GM19193 (cell line): ENCODE measurements around the gene NAA40.

ENCODE experiments used
- POLR2A ChIP-seq: IDR thresholded peaks from 4 replicates; pipeline ENCODE4 v1.6.1; 2011; ENCODE audit not compliant: insufficient read depth, insufficient read length; ENCODE audit errors: extremely low read depth

The NAA40 gene

GRCh38 chr11:63908631-63909401, 30.0 kb upstream of the NAA40 start:
- TF ChIP-seq POLR2A, result no peak

- no peak for TF ChIP-seq POLR2A
Observed at GRCh38 chr11:63909591-63910506, 29.0 kb upstream of the NAA40 start.

GRCh38 chr11:63910675-63911074, 28.1 kb upstream of the NAA40 start:
- no peak for TF ChIP-seq POLR2A

- no peak for TF ChIP-seq POLR2A
Observed at GRCh38 chr11:63911440-63911839, 27.4 kb upstream of the NAA40 start.

- no peak for TF ChIP-seq POLR2A
Observed at GRCh38 chr11:63911876-63912275, 26.9 kb upstream of the NAA40 start.

GRCh38 chr11:63912678-63913077, 26.1 kb upstream of the NAA40 start:
- TF ChIP-seq POLR2A, result no peak

GRCh38 chr11:63913866-63914830, 24.7 kb upstream of the NAA40 start:
- TF ChIP-seq POLR2A, result no peak

GRCh38 chr11:63914896-63915691, 23.7 kb upstream of the NAA40 start:
- no peak for TF ChIP-seq POLR2A

- no peak for TF ChIP-seq POLR2A
Observed at GRCh38 chr11:63915961-63916836, 22.6 kb upstream of the NAA40 start.

- no peak for TF ChIP-seq POLR2A
Observed at GRCh38 chr11:63916837-63917691, 21.7 kb upstream of the NAA40 start, which contains the start of gene RCOR2. Gene RCOR2, minus strand, starts transcription at chr11:63917164. Its CDS starts 708 bp downstream, at chr11:63916456.

GRCh38 chr11:63917692-63918506, 20.9 kb upstream of the NAA40 start:
- TF ChIP-seq POLR2A, result no peak
